ENCODE results near the gene STAG3.
"Not testable (repeated sequence)": the region's sequence is repeated elsewhere in the genome, so short reads cannot be mapped to it uniquely, and the experiment has no call there.

DNA sequence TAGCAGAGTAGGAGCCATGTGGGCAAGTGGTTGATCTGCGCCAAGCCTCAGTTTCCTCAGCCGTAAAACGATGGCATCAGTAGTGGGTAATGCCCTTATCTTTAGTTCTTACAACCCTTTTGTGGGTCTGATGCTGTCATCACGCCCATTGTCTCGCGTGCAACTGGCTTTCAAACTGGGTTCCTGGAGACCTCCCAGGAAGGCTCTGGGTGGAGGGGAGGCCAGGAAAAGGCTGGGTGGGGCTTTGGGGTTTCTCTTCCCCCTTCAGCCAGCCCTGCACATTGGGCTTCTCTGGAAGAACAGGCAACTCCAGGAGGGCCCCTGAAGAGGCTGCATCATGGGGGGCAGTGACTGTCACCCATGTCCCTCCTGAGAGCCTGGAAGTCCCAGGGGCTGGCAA lies 47.2 kb downstream of the STAG3 start:
- TF ChIP-seq EZH2 (IDR thresholded peaks at IDR 0.05; ENCODE audit: borderline replicate concordance); EZH2phosphoT487 (IDR thresholded peaks at IDR 0.05; ENCODE audit: low read depth, severe bottlenecking, unreplicated experiment): not testable (repeated sequence)
- TF ChIP-seq, protein P1, sequence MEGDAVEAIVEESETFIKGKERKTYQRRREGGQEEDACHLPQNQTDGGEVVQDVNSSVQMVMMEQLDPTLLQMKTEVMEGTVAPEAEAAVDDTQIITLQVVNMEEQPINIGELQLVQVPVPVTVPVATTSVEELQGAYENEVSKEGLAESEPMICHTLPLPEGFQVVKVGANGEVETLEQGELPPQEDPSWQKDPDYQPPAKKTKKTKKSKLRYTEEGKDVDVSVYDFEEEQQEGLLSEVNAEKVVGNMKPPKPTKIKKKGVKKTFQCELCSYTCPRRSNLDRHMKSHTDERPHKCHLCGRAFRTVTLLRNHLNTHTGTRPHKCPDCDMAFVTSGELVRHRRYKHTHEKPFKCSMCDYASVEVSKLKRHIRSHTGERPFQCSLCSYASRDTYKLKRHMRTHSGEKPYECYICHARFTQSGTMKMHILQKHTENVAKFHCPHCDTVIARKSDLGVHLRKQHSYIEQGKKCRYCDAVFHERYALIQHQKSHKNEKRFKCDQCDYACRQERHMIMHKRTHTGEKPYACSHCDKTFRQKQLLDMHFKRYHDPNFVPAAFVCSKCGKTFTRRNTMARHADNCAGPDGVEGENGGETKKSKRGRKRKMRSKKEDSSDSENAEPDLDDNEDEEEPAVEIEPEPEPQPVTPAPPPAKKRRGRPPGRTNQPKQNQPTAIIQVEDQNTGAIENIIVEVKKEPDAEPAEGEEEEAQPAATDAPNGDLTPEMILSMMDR (IDR thresholded peaks at IDR 0.05; ENCODE audit: poor library complexity), result not testable (repeated sequence)
